Right ventricle myocardium inferior (tissue), 1 donor: ENCODE measurements around the gene GRIK2. TPM values are rescaled to one million over a fixed set of nuclear protein-coding genes. Genes with fewer than 3 reads are reported as not detected.

Source experiments
- ATAC-seq: fragments of 200-7000 bp; cut with Tn5 transposase; one replicate; pipeline ENCODE4 v1.9.1; 2020; ENCODE audit warnings: mild to moderate bottlenecking, moderate library complexity
- DNase-seq: peaks from one replicate; pipeline ENCODE4 v3.0.0; 2021; ENCODE audit errors: missing footprints
- intact Hi-C: fragments of 100-400 bp; cut with DNase I; formaldehyde crosslinking; loops from one replicate; pipeline ENCODE4 v1.11.0; 2022
- total RNA-seq: library from RNA; stranded (reverse); fragmentation: NEBNext Ultra II Directional; extraction: Animal tissue kit (Norgen Biotek cat#: 25700); gene quantifications from one replicate; pipeline ENCODE4 v1.2.1, GENCODE V29; 2021
- donor health status: DM: no; HTN: yes; CAD: no; lungs with severe emphysema.

The GRIK2 gene
- total RNA-seq, 1 donor from 2014 or later: 2.7 TPM

- DNase-seq: no peak
- intact Hi-C loops: loop anchor here (10.0 kb wide), 1 partner anchor 346 kb away; no protein-coding TSS in a partner anchor
- no peak for ATAC-seq
Measured at GRCh38 chr6:101398716-101399615, 5.5 kb downstream of the GRIK2 start.

- no peak for DNase-seq
- intact Hi-C loops: loop anchor here (10.0 kb wide), 1 partner anchor 345 kb away; no protein-coding TSS in a partner anchor
- ATAC-seq: no peak
Measured at GRCh38 chr6:101399616-101400162, 6.2 kb downstream of the GRIK2 start.

GRCh38 chr6:101400326-101401135 is 7.0 kb downstream of the GRIK2 start:
- ATAC-seq: no peak
- DNase-seq: no peak
- intact Hi-C loops: no loop called here

GRCh38 chr6:101401171-101401570 is 7.7 kb downstream of the GRIK2 start:
- ATAC-seq (no peak), DNase-seq (no peak)
- intact Hi-C loops: no loop called here

- ATAC-seq: peak; percentile 82
- peak; percentile 58 for DNase-seq
Measured at GRCh38 chr6:101401792-101402621, 8.5 kb downstream of the GRIK2 start.

GRCh38 chr6:101402622-101403031 is 9.1 kb downstream of the GRIK2 start:
- DNase-seq (no peak), ATAC-seq (peak; percentile 67)
- intact Hi-C loops: no loop called here

More at GRCh38 chr6:101401792-101402621, 8.5 kb downstream of the GRIK2 start:
- intact Hi-C loops: no loop called here

GRCh38 chr6:101403216-101403945 is 9.9 kb downstream of the GRIK2 start:
- no peak for ATAC-seq
- no peak for DNase-seq
- intact Hi-C loops: no loop called here

GRCh38 chr6:101404775-101405174 is 11.3 kb downstream of the GRIK2 start:
- ATAC-seq (no peak), DNase-seq (no peak)
- intact Hi-C loops: no loop called here

GRCh38 chr6:101413773-101414172 is 20.3 kb downstream of the GRIK2 start:
- intact Hi-C loops: no loop called here
- DNase-seq: no peak
- no peak for ATAC-seq

- DNase-seq (no peak), ATAC-seq (no peak)
- intact Hi-C loops: no loop called here
Measured at GRCh38 chr6:101417900-101418299, 24.4 kb downstream of the GRIK2 start.

GRCh38 chr6:101422251-101422650 is 28.7 kb downstream of the GRIK2 start:
- no peak for DNase-seq
- no peak for ATAC-seq
- intact Hi-C loops: no loop called here

GRCh38 chr6:101422811-101423210 is 29.3 kb downstream of the GRIK2 start:
- intact Hi-C loops: no loop called here
- ATAC-seq (no peak), DNase-seq (no peak)

- DNase-seq: no peak
- intact Hi-C loops: no loop called here
- ATAC-seq: no peak
Measured at GRCh38 chr6:101429270-101429669, 35.8 kb downstream of the GRIK2 start.

GRCh38 chr6:101429845-101430244 is 36.3 kb downstream of the GRIK2 start:
- ATAC-seq (no peak), DNase-seq (no peak)
- intact Hi-C loops: no loop called here

- intact Hi-C loops: no loop called here
- ATAC-seq: no peak
- DNase-seq: no peak
Measured at GRCh38 chr6:101433141-101433540, 39.6 kb downstream of the GRIK2 start.

GRCh38 chr6:101434601-101435000 is 41.1 kb downstream of the GRIK2 start:
- DNase-seq: no peak
- no peak for ATAC-seq
- intact Hi-C loops: no loop called here

- intact Hi-C loops: no loop called here
- ATAC-seq: no peak
- DNase-seq: no peak
Measured at GRCh38 chr6:101435038-101435437, 41.5 kb downstream of the GRIK2 start.

GRCh38 chr6:101439790-101440189 is 46.3 kb downstream of the GRIK2 start:
- DNase-seq: no peak
- intact Hi-C loops: no loop called here
- no peak for ATAC-seq
